GM19351 (cell line): ENCODE measurements around the gene OTUD5.

ENCODE experiments used
- ATAC-seq: cut with Tn5 transposase; IDR thresholded peaks from one replicate; pipeline ENCODE4 v1.9.1; 2021; ENCODE audit warnings: mild to moderate bottlenecking, moderate library complexity; ENCODE audit not compliant: unreplicated experiment

Gene OTUD5

DNA sequence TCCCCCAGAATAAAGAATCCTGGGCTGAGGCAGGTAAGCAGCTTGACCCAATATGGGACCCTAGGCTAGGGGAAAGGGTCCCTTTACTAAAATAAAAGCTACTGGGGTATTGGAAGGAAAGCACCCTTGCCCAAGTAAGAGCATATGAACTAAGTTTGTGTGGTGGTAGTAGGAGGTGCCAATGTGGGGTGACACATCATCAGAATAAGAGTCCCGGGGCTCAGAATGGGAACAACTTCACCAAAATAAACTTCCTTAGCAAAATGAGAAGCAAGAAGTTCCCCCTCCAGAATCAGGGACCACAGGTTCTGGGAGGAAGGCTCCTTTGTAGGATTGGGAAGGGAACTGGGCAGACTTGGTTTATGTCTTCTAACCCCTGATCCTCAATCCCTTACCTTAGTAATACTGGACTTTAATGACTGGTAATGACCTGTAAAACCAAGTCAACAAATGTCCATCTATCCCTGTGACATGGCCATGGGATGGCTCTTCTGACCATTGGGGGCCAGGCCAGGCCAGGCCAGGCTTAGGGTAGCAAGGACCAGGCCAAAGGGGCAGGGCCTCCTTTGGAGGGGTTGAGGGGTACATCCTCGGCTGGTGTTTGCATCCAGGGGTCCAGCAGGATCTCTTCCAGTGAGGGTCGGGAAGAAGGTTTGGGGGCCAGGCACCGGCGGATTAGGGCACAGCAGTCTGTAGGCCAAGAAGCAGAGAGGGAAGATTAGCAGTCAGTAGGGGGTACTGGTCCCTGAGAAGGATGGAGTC, 43.6 kb downstream of the OTUD5 start:
- ATAC-seq = no peak

DNA sequence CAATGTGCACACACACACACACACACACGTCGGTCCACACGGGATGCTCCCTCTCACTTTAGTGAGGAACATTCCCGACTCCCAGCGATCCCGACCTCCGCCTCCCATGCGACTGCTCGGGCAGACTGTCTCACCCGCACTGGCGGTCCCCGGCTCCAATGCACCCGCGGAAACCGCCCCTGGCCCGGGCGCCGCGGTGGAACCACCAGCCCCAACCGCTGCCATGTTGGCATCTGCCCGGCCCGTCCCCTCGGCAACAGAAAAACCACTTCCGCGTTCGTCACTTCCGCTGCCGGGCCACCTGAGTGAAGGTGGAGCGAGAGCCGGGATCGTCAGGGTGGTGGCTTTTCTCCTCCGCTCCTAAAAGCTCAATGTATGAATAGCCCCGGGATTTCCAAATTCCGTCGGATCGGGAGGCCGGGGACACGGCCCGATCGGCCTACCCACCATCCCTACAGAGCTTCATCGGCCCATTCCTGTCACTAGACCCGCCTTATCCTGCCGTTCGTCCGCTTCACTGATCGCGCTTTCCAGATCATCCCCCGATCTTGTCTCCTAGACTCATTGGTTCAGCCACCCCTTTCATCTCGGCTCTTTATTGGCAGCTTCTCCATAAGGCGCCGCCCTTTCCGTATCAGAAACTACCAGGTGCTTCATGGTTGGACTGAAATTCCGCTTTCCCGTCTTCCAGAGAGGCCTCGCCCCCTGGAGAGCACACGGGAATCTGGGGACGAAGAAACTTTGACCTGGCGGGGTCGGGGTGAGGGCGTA, 45.8 kb downstream of the OTUD5 start, which contains the start of gene SLC35A2:
SLC35A2 (minus strand) TSS at position 235 of the 771 bp plus-strand sequence; CDS start at position 225, 10 bp downstream.
- ATAC-seq = peak; percentile 62

DNA sequence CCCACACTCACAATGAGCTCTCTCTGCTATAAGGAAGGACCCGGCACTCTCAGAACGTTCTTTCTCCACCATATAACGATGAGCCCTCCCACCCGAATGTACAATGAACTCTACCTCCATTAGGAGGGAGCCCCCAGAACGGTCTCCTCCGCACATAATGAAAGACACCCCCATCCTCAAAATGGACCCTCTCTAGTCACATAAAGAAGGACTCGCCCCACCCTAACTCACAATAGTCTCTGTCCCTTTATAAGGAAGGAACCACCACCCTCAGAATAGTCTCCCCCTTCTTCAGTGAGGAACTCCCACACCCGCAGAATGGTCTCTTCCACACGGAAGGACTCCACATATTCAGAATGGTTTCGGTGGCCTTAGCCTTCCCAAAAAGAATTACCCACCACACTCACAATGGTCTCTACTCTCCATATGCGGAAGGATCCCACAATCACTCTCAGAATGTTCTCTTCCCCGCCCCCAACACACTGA, 46.4 kb downstream of the OTUD5 start:
- ATAC-seq = peak; percentile 5

DNA sequence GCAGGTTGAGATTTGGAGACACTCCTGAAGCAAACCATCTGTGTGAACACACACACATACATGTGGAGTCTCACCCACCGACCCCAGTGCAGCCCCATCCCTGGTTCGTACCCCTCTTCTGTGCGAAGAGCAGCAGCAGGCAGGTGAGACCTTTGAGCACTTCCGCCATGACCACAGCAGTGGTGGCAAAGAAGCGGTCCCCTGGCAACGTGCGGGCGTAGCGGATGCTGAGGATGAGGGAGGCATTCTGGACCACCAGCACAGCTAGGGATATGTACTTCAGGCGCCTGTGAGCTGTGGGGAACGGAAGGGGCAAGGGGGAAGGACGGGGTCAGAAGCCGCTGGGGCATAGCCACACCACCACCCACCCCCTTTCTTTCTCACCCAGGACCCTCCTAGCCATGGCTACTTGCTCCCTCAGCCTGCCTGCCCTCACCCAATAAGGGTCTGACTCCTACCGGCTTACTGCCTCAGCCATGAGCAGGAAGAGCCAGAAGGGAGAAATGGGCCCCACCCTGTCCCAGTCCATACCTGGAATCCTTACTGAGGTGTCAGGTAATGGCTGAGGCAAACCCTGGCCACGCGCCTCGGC, 47.6 kb downstream of the OTUD5 start:
- ATAC-seq = no peak

DNA sequence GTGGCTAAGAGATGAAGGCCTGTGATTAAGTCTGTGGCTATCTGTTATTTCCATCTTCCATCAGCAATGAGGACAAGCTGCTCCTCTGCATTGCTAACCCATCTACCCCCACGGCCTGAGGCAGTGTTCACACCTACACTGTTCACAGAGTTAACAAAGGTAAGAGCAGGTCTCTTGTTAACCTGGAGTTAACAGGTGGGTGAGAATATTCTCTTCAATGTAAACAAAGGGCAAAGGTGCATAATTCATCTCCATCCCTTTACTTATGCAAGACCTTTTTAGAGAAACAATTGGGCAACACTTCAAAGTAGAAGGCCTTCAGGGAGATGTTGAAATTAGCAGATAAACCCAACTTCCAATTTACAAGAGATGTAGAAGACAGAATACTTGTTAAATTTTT, 48.8 kb downstream of the OTUD5 start:
- ATAC-seq = no peak

DNA sequence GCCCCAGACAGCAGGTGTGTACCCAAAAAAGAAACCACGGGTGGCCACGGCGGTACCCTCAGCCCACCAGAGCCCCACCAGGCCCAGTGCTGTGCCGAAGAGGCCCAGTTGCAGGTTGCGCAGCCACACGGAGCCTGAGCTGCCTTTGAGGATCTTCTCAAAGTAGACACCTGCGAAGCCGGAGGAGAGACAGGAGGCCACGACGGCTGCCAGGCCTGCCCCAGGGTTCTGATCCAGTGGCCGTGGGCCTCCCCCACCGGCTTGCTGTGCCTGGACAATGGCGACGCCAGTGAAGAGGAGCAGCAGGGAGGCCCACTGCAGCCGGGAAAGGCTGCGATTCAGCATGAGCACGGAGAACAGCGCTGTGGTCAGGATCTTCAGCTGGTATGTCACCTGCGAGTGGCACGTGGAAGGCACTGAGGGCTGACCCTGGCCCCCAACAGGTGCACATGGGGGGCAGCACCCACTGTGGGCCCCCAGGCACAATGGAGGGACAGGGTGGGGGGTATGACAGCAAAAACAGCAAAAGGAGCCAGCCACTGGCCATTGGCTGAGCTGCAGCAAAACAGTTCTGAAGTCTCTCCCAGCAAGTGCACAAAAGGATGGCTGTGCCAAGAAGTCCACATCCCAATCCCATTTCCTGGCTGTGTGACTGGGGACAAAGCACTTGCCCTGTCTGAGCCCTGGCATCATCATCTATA, 52.2 kb downstream of the OTUD5 start:
- ATAC-seq = no peak

DNA sequence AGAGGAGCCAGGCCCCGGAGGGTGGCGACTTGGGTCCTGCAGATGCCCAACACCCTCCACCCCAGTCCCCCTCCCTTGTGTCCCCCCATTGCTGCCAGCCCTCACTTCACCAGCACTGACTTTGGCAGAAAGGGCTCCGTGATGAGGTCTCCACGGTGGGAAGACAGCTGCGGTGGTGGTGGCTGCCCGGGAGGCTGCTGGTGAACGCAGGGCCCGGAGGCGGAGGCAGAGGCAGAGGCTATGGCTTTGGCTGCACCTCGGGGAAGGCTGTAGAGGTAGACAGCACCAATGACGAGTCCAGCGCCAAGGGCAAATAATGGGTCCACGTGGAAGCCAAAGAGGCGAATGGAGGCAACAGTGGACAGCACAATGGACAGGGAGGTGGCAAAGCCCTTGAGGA, 52.8 kb downstream of the OTUD5 start:
- ATAC-seq = no peak

DNA sequence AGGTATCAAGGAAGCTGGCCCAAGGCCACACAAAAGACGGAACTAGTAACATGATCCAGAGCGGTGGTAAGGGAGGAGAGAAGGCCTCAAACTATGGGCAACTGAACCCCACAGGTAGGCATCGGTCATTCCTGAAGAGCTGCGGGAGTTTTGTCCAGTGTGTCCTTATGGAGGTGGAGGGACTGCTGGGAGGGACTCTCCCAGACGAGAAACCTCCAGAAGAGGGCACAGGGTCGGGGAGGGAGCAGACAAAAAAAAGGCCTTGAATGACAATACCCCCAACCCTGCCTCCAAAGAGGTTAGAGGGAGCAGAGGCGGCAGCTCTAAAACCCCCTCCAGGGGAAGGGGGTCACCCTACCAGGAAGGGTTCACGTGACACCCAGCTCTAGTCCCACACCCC, 53.2 kb downstream of the OTUD5 start:
- ATAC-seq = no peak

DNA sequence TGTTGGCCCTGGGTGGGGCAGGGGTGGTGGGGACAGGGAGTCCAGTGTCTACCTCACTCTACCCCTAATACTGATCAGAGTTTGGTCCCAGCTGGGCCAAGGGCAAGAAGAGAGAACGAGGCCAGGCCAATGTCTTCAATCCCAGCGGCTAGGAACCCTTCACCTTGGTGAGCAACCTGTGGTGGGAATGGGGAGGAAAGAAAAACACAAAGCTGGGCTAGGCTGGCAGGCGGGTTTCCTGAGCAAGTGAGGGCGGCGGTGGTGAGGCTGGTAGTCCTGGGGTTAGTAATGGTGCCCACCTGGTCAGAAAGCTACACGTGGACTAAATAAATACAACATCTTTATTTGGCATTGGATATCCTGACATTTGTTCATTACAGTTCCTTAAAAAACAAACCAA, 54.1 kb downstream of the OTUD5 start:
- ATAC-seq = no peak

DNA sequence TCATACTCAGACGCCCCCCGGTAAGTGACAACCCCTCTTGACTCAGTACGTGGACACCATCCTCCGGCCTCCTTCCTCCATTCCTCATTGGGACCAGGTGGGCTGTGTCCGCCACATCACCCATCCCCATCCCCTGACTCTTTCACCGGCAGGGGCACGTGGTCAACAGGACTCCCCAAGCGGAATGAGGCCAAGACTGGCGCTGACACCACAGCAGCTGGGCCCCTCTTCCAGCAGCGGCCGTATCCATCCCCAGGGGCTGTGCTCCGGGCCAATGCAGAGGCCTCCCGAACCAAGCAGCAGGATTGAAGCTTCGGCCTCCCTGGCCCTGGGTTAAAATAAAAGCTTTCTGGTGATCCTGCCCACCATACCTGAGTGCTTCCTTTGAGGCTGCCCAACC, 54.6 kb downstream of the OTUD5 start:
- no peak for ATAC-seq

DNA sequence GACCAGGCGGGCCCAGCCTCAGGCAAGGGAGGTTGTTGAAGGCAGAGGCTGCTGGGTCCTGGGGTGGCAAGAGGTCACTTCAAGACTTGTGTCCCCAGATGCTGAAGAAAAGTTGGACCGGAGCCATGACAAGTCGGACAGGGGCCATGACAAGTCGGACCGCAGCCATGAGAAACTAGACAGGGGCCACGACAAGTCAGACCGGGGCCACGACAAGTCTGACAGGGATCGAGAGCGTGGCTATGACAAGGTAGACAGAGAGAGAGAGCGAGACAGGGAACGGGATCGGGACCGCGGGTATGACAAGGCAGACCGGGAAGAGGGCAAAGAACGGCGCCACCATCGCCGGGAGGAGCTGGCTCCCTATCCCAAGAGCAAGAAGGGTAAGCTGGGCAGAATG, 55.3 kb downstream of the OTUD5 start:
- no peak for ATAC-seq

DNA sequence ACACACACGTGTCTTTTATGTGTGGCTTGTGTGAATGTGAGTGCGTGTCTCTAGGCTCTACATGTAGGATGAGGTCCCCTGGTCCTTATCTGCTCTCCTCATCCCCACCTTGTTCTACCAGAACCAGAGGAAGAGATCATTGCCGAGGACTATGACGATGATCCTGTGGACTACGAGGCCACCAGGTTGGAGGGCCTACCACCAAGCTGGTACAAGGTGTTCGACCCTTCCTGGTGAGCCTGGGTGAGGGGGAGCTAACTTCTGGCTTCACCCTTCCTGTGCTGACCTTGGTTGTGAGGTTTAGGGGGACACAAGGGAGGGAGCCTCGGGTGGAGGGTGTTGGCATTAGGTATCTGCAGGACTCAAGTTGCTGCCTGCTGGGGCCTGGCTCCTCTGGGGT, 56.3 kb downstream of the OTUD5 start:
- ATAC-seq = no peak

DNA sequence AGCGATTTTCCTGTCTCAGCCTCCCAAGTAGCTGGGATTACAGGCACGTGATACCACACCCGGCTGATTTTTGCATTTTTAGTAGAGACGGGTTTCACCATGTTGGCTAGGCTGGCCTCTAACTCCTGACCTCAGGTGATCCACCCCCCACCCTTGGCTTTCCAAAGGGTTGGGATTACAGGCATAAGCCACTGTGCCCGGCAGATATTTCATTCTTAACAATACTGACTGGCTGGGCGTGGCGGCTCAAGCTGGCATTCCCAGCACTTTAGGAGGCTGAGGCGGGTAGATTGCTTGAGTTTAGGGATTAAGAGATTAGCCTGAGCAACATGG, 58.4 kb downstream of the OTUD5 start:
- ATAC-seq = no peak

DNA sequence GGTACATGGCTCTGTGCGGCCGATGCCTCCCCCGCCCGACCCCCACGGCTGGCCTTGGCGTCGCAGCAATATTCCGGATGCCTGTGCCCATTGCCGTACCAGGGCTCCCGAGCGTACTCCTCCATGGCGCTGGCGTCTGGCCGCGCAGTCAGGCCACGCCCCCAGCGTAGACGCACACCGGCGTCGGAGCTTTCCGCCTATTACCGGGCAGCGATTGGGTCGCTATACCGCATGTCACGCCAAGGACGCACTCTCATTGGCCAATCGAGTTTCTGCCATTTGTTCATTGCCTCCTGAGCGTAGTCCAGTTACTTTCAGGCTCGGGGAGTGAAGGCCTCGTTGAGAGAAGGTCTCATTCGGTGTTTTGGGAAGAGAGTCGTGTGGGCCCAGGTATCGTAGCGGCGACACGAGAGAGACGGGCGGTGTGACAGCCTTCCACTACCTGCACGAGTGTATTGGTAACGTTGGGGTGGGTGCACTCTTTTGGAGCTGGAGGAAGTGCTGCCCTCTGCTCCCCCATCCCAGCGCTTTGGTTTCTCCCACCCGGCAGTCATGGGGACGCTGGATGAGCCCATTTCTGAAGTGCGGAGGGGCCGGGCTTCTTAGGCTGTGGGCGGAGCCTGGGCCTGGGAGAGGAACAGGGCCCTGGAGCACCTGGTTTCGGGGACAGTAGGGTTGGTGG, 59.6 kb downstream of the OTUD5 start, which contains the start of the genes PQBP1 and TIMM17B:
PQBP1 (plus strand) TSS at position 306 of the 682 bp plus-strand sequence. CDS start 580 bp downstream, outside the sequence.
TIMM17B (minus strand) TSS at position 144 of the 682 bp plus-strand sequence; CDS start at position 125, 19 bp downstream.
- ATAC-seq = peak; percentile 89

DNA sequence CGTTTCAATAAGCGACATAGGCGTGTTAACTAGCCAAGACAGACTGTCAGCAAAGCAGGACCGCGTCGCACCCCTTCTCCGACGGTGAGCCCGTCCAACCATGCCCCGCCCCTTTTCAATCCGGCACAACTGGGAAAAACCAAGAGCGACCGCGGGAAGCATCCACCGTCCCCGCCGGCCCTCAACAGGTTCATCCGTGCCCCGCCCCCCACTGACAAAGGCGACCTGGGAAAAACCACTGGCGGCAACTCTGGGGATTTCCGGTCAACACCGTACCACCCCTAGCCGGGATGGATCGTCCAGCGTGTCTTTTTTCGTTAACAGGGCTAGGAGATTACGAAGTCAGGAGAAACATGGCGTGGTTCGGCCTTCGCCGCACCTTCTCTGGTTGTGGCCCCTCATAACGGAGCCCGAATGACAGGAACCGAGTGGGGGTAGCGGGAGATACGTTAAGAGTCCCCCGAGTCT, 60.2 kb downstream of the OTUD5 start:
- peak; percentile 8 for ATAC-seq

DNA sequence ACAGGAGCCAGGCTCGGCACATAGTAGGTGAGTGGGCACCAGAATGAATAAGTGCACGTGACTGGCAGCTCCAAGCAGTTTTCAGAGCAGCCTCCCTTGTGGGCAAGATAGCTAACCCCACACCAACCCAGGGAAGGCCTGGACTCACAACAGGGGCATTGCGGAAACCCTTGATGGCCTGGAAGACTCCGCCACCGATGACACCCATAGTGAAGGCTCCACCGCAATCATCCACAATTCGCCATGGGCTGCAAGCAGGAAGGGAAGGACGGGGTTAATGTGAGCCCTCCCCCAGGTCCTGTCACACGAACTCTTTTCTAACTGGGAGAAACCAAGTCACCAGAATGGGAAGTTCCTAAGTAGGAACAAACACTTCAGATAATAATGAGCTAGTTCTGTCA, 60.8 kb downstream of the OTUD5 start:
- ATAC-seq = no peak

DNA sequence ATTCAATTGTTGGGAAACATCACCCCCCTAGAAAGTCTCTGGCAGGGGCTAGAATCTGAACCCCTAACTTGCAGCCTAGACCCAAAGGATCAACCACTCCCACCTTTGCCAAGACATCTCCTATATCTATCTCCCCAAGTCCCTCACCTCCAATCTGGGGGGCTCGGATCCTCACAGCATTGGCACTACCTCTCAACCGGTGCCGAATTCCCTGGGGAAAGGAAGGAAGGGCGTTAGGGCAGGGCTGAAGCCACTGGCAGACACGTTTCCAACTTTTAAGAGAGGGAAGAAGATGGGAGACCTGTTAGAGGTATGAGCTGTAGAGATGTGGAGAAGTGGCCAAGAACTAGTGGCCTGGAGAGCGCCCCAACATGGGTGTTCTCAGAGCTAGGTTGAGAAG, 62.5 kb downstream of the OTUD5 start:
- ATAC-seq = no peak

DNA sequence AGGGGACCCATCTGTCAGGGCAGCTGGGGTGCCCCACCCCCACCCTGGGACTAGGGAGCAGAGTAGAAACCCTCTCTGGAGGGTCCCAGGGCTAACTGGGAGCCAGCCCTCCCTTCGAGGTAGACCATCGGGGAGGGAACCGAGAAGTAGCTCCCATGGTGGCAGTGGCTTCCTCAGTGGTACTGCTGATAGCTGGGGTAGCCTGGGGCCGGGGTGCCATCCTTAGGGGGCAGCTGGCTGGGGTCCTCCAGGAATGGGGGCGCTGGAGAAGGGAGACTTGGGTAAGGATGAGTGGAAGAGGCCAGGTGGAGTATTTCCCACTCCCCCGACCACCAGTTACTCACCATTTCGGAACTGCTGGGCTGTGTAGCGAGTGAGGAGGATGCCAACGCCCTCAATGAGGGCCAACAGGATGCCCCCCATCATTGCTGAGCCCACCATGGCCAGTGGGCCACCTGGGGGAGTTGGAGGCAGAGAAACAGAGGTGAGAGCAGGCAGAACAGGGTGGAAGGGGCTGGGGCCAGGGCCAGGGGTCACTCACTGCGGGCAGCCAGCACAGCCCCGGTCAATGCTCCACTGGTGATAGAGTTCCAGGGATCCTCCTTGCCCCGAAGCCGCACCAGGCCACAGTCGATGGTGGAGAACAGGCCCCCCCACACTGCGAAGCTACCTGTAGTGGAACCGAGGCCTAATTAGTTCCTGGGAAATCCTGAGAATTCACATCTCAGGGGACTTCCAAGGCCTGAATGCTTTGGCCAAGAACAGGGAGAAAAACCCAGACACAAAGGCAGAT, 63.7 kb downstream of the OTUD5 start:
- no peak for ATAC-seq

DNA sequence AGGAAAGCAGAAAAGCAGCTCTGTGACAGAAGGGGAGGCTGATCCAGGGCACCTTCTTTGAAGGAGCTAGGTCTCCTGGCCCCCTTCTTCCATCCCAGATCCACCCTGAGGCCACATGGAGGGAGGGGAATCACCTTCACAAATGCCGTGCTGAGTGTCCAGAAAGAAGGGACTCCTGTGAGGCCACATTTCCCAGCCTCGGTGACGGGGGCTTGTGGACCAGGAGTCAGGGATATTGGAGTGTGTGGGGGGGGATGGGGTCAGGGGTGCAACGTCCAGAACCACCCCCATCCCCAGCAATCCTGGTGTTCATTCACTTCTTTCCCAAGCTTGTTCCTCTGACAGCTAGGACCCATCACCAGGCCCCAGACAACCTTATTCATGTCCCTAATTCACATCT, 64.5 kb downstream of the OTUD5 start:
- ATAC-seq = no peak
